KMS-11 (cell line): Measurements from ENCODE around the gene SLC22A23.

Experiments
- H2AFZ ChIP-seq: fragments of 200-600 bp; sonication (generic); 2 replicates; pipeline ENCODE4 v1.6.1; 2016; ENCODE audit warnings: antibody characterized with exemption, mixed run types, low read depth
- H3K27ac ChIP-seq: fragments of 200-600 bp; sonication (generic); 2 replicates; pipeline ENCODE4 v1.6.1; 2016; ENCODE audit warnings: mild to moderate bottlenecking, mixed run types
- H3K27me3 ChIP-seq: fragments of 200-600 bp; sonication (generic); 2 replicates; pipeline ENCODE4 v1.6.1; 2017; ENCODE audit warnings: mild to moderate bottlenecking, low read depth, mixed run types, moderate library complexity; ENCODE audit not compliant: insufficient read depth
- H3K36me3 ChIP-seq: fragments of 200-600 bp; sonication (generic); 2 replicates; pipeline ENCODE4 v1.6.1; 2017; ENCODE audit warnings: mild to moderate bottlenecking, mixed run types; ENCODE audit not compliant: insufficient read depth
- H3K4me1 ChIP-seq: fragments of 200-600 bp; sonication (generic); 2 replicates; pipeline ENCODE4 v1.6.1; 2016; ENCODE audit warnings: mild to moderate bottlenecking, low read depth, mixed run types; ENCODE audit not compliant: poor library complexity, severe bottlenecking
- H3K4me2 ChIP-seq: fragments of 200-600 bp; sonication (generic); 2 replicates; pipeline ENCODE4 v1.7.0; 2016; ENCODE audit warnings: mild to moderate bottlenecking, mixed run types
- H3K4me3 ChIP-seq: fragments of 200-600 bp; sonication (generic); IDR thresholded peaks from 2 replicates; pipeline ENCODE4 v1.6.1; 2017; ENCODE audit warnings: low read depth, low read length, mixed read lengths; ENCODE audit not compliant: insufficient read depth
- H3K79me2 ChIP-seq: fragments of 200-600 bp; sonication (generic); 2 replicates; pipeline ENCODE4 v1.6.1; 2016; ENCODE audit warnings: low read depth, mixed run types; ENCODE audit not compliant: insufficient read depth
- H3K9ac ChIP-seq: fragments of 200-600 bp; sonication (generic); 2 replicates; pipeline ENCODE4 v1.6.1; 2016; ENCODE audit warnings: mild to moderate bottlenecking, mixed run types
- H4K20me1 ChIP-seq: fragments of 200-600 bp; sonication (generic); 2 replicates; pipeline ENCODE4 v1.6.1; 2016; ENCODE audit warnings: mild to moderate bottlenecking, mixed run types; ENCODE audit not compliant: insufficient read depth
- TF ChIP-seq, protein P1 (sequence below): fragments of 200-600 bp; sonication (generic); conservative IDR thresholded peaks from 2 replicates; pipeline ENCODE4 v1.6.1; 2017; ENCODE audit warnings: low read depth, mild to moderate bottlenecking, antibody characterized with exemption, low read length, moderate library complexity, mixed read lengths

SLC22A23 gene

DNA sequence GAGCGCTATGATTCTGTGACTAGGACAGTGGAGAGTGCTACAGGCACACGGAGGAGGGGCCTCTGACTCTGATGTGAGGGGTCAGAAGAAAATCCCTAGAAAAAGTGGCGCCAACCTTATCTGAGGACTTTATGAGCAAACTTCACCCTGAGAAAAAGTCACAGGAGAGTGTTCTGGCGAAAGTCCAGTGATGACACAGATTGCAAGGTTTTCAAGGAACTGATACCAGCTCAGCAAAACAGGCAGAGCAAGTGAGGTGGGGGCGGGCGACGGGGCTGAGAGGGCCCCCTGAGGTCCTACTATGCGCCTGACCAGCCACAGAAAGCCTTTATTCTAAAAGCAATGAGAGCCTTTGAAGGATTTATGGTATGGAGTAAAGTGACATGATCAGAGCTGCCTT lies 73.3 kb downstream of the SLC22A23 start:
- Histone ChIP-seq H3K4me2 (no peak overlapping the region), H3K36me3 (no peaks in the 10 kb centered on the region), H3K4me1 (peaks cover 36% of the 10 kb centered on the region), H2AFZ (no peak overlapping the region), H4K20me1 (no peaks in the 10 kb centered on the region), H3K9ac (no peak overlapping the region), H3K79me2 (no peaks in the 10 kb centered on the region), H3K27me3 (no peaks in the 10 kb centered on the region), H3K27ac (no peak overlapping the region), H3K4me3 (no peak overlapping the region)
- TF ChIP-seq, protein P1, sequence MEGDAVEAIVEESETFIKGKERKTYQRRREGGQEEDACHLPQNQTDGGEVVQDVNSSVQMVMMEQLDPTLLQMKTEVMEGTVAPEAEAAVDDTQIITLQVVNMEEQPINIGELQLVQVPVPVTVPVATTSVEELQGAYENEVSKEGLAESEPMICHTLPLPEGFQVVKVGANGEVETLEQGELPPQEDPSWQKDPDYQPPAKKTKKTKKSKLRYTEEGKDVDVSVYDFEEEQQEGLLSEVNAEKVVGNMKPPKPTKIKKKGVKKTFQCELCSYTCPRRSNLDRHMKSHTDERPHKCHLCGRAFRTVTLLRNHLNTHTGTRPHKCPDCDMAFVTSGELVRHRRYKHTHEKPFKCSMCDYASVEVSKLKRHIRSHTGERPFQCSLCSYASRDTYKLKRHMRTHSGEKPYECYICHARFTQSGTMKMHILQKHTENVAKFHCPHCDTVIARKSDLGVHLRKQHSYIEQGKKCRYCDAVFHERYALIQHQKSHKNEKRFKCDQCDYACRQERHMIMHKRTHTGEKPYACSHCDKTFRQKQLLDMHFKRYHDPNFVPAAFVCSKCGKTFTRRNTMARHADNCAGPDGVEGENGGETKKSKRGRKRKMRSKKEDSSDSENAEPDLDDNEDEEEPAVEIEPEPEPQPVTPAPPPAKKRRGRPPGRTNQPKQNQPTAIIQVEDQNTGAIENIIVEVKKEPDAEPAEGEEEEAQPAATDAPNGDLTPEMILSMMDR = no peak

DNA sequence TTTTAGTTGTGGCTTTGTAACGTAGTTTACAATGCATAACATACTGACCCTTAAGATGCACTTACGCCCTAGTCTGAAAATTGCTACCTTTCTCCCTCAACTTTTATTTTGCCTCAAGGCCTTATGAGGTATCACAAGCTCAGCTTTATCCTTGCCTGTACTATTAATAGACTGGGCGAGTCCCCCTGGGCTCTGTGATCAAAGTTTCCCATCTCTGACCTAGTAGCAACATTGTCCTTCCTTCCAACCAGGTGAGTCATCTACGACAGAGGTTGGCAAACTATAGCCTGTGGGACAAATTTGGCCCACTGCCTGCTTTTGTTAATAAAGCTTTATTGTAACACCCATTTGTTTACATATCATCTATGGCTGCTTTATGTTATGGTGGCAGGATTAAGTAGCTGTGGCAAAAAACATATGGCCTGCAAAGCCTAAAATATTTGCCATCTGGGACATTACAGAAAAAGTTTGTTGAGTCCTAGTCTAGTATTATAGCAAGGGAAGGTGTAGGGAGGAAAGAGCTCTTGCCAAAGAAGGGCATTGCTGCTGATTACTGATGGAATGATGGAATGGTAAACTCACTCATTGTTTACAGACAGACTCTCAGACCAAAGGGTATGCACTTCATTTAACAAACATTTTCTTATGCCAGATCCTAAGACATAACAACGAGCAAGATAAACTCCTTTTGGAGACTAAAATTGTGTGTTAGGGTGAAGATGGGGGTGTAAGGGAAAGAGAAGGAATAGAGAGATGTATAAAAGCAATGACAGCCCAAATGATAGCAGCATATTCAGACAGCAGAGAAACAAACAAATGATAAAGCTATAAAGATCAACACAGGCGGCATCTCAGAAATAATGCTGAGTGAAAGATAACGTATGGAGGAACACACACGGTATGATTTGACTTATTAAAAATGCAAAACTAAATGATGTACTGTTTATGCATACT lies 74.2 kb downstream of the SLC22A23 start:
- H3K9ac ChIP-seq = no peak overlapping the region
- H3K4me1 ChIP-seq = peaks cover 30% of the 10 kb centered on the region
- H3K27me3 ChIP-seq = no peaks in the 10 kb centered on the region
- H4K20me1 ChIP-seq = no peaks in the 10 kb centered on the region
- no peaks in the 10 kb centered on the region for H3K36me3 ChIP-seq
- H3K79me2 ChIP-seq = no peaks in the 10 kb centered on the region
- no peak overlapping the region for H3K27ac ChIP-seq
- no peak overlapping the region for H2AFZ ChIP-seq
- H3K4me3 ChIP-seq = no peak overlapping the region
- TF ChIP-seq, protein P1 = no peak
- no peak overlapping the region for H3K4me2 ChIP-seq

DNA sequence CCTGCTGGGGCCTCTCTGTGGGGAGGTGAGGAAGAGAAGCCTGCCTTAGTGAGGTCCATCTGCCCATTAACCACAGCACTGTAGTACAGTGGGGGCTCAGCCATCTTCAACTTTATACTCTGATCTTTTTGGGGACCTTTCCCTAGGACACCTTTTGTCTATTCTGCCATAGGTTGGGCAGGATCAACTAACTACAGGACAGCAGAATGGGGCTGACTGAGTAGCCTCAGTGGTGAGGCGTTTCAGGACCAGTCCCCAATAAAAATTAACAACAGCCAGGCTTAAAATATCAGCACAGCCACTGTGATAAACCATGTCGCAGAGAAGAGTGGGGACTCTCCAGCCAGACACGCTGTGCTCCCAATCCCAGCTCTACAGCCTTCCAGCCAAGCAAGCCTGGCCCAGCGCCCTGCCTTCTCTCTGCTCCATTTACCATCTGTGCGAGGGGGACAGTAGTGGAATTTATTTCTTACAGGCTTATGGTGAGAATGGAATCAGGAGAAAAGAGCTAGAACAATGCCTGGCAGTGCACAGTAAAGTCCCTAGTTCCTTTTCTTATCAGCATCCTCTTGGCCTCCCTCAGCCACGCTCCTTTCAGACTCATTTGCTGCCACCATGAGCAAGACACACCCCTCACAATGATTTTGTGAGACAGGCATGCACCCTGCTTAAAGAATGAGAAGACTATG lies 75.5 kb downstream of the SLC22A23 start:
- no peaks in the 10 kb centered on the region for H3K27me3 ChIP-seq
- no peak overlapping the region for H3K4me3 ChIP-seq
- no peak overlapping the region for H3K9ac ChIP-seq
- no peak overlapping the region for H2AFZ ChIP-seq
- peaks cover 30% of the 10 kb centered on the region for H3K4me1 ChIP-seq
- no peak overlapping the region for H3K4me2 ChIP-seq
- H3K79me2 ChIP-seq = no peaks in the 10 kb centered on the region
- TF ChIP-seq, protein P1 = no peak
- H4K20me1 ChIP-seq = no peaks in the 10 kb centered on the region
- no peak overlapping the region for H3K27ac ChIP-seq
- H3K36me3 ChIP-seq = no peaks in the 10 kb centered on the region

DNA sequence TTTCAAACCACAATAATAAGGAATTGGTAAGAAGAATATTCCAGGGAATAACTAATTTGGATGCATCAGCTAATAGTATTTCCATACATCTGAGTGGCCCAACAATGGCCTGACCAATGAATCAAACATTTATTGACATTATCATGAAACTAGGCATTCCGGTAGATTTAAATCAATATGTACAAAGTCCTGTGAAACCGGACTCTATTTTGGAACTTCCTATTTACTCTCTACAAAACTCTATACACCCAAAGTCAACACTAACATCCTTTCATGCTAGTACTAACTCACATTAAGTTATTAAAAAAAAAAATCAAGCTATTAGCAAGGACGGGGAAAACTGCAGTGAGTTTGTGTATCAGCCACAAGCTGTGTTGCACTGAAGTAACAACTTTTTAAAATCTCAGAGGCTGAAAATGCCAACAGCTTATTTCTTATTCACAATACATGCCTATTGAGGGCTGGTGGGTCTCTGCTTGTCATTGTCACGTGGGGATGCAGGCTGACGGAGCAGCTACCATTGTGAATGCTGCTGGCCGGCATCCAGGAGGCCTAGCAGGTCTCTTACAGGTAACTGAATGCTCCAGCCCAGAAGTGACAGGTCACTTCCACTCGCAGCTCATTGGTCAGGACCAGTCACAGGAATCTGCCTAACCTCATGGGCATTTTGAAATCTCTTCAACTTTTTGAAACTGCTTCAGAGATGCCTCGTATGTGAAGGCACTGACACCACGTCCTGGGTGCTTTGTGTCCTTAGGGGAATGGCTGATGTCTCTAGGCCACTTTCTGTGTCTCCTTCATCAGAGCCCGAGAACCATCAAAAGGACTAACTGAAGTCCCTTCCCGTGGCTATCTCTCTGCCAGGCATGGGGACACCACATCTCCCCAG lies 76.3 kb downstream of the SLC22A23 start:
- peaks cover 26% of the 10 kb centered on the region for H3K4me1 ChIP-seq
- no peak overlapping the region for H3K4me2 ChIP-seq
- H3K79me2 ChIP-seq = no peaks in the 10 kb centered on the region
- no peak overlapping the region for H3K27ac ChIP-seq
- no peaks in the 10 kb centered on the region for H4K20me1 ChIP-seq
- H2AFZ ChIP-seq = no peak overlapping the region
- H3K27me3 ChIP-seq = no peaks in the 10 kb centered on the region
- TF ChIP-seq, protein P1 = no peak
- H3K4me3 ChIP-seq = no peak overlapping the region
- no peaks in the 10 kb centered on the region for H3K36me3 ChIP-seq
- no peak overlapping the region for H3K9ac ChIP-seq
